HG02798 (cell line): Measurements from ENCODE around the gene SERPINI1.
"Not testable (repeated sequence)": the region's sequence is repeated elsewhere in the genome, so short reads cannot be mapped to it uniquely, and the experiment has no call there.

ENCODE experiments used
- ATAC-seq: cut with Tn5 transposase; IDR thresholded peaks from one replicate; pipeline ENCODE4 v1.9.1; 2021; ENCODE audit warnings: mild to moderate bottlenecking; ENCODE audit not compliant: unreplicated experiment, poor library complexity

The SERPINI1 gene

GRCh38 chr3:167780214-167780883, 44.8 kb downstream of the SERPINI1 start:
- ATAC-seq: no peak

DNA sequence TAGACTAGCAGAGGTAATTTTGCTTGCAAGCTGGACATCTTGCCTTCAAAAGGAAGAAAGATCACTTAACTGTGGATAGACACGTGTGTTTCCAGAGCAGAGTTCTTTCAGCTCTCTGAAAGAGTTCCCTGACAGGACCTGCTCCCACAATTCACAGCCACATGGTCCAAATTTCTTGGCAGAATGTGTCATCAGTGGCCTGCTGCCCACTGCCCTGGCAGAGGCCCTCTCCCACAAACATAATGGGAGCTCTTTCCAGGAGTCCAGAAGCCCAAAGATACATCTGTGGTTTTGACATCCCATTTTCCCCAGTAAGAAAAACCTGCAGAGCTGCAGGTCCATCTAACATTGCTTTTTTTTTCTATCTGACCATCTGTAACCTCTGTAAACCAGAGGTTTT, 48.3 kb downstream of the SERPINI1 start:
- ATAC-seq: no peak

- no peak for ATAC-seq
Measured at GRCh38 chr3:167785790-167786189, 50.3 kb downstream of the SERPINI1 start.

GRCh38 chr3:167787440-167787839, 51.9 kb downstream of the SERPINI1 start:
- no peak for ATAC-seq

- ATAC-seq: peak; percentile 54
Measured at GRCh38 chr3:167798443-167798842, 62.9 kb downstream of the SERPINI1 start.

GRCh38 chr3:167808910-167809309, 73.4 kb downstream of the SERPINI1 start:
- ATAC-seq: no peak

DNA sequence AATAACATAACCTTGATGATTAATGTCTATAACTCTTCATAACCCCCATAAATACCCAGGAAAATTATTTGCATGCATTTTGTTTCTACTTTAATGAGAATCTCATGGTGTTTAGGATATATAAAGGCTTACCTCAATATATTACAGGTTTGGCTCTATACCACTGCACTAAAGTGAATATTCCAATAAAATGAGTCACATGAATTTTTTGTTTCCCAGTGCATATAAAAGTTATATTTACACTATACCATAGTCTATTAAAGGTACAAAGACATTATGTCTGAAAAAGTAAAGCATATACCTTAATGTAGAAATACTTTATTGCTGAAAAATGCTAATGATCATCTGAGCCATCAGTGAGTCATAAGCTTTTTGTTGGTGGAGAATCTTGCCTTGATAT, 74.7 kb downstream of the SERPINI1 start:
- no peak for ATAC-seq

DNA sequence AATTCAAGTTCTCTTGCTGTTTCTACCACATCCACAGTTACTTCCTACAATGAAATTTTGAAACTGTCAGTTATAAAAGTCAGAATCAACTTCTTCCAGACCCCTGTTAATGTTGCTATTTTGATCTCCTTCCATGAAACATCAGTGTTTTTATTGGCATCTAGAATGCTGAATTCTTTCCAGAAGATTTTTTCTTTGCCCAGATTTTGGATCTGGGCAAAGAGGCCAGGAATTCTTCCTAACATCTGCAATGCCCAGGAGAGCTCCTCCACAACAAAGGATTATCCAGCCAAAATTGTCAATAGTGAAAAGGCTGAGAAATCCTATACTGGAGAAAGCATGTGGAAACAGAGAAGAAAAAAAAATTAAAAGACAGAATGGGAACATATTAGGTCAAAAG, 75.5 kb downstream of the SERPINI1 start:
- ATAC-seq: no peak

GRCh38 chr3:167813169-167814123, 77.9 kb downstream of the SERPINI1 start:
- ATAC-seq: no peak

DNA sequence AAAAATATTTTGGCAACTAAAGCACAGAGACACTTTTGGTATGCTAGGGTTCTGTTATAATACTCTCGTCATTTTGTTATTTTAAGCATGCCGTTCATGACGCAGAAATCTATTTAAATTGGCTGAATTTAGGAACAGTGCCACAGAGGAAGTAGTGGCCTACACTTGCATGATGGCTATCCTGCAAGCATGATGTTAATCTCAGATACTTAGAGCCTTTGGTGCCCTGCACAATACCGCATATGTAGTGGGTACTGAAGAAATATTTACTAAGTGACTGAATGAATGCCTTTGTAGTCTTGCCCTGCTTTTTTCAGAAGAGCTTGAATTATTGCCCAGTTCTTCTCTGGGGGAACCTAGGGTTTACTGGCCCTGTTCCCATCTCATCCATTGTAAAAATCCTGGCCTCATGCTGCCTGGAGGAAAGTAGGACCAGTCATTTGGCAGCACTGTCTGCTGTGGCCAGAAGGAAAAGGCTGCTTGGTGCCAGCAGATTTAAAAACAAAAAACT, 79.0 kb downstream of the SERPINI1 start:
- ATAC-seq: no peak

- no peak for ATAC-seq
Measured at GRCh38 chr3:167816953-167817352, 81.4 kb downstream of the SERPINI1 start.

DNA sequence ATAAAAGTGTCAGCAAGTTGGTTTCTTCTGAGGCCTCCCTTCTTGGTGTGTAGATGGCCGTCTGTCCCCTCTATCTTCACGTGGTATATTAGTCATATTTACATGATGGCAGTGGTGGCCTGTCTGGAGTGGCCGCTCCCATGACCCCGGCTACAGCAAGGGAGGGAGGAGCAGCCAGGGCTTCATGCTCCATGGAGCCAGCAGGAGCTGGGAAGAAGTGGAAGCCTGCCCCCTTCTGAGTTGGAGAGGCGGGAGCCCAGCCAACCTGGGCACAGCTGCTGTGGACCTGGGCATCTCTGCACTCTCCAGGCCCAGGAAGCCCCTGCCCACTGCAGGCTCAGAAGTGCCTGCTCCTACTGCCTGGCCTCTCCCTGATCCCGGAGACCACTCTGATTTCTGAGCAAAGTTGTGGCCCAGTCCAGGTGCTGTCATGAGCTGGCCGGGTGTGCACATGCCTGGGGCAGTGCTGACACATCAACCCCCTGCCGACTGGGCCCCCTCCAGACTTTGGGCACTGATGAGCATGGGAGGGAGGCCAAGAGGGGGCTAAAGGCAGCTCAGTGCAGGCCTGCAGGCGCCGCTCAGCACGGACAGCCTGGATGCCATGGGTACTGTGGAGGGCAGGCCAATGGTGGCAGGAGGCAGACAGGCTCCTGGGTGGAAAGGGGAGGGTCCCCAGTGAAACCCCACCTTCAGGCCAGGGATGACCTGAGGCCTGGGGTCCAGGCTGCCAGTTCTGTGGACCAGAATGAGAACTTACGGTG, 84.8 kb downstream of the SERPINI1 start:
- no peak for ATAC-seq

DNA sequence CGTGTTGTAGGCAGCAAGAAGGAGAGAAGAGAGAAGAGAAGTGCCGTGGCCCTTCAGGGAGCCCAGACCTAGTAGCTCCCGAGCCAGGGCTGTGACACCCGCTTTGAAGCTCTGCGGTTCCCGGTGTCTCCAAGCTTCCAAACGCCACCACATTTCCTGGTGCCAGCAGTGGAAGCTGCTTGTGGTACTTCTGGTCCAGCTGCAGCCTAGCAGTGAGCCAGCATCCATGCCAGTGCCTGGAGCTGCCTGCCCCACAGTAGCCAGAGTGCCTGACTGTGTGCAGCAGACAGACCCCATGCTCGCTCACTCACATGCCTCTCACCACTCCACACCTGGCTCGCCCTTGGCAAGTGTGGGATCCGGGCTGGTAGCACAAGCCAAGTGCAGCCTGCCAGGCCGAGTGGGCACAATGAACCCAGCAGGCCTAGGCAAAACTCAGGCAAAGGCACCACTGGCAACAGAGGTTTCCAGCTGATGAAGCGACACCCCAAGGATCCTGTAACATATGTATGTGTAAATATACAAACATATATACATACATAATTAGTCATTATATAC, 85.8 kb downstream of the SERPINI1 start:
- no peak for ATAC-seq

- no peak for ATAC-seq
Measured at GRCh38 chr3:167823738-167824137, 88.2 kb downstream of the SERPINI1 start.

GRCh38 chr3:167827588-167827987, 92.1 kb downstream of the SERPINI1 start:
- ATAC-seq: not testable (repeated sequence)

DNA sequence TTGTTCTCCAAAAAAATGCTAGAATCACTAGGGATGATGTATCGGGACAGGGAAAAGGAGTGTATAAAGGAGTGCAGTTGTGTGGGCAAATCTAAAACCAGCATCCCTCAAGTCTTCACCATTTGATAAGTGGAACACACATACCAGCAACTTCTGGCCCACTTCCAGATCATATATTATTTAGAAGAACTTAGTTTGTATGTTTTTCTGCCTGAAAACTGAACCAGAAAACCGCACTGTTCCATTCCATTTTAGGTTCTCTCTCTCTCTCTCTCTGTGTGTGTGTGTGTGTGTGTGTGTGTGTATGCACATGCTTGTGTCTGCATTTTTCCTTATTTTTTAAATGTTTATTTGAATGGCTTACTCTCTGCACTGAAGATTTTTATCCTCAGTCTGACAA, 93.5 kb downstream of the SERPINI1 start:
- no peak for ATAC-seq

DNA sequence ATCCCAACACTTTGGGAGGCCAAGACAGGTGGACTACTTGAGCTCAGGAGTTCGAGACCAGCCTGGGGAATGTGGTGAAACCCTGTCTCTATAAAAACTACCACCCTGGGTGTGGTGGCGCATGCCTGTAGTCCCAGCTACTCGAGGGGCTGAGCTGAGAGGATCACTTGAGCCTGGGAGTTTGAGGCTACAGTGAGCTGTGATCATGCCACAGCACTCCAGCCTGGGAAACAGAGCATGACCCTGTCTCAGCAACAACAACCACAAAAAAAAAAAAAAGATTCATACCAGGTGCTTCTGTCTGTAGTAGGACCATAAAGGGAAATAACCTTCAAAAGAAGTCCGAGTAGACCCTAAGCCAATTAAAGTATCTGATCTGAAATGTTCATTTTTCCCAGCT, 94.5 kb downstream of the SERPINI1 start:
- peak; percentile 39 for ATAC-seq

DNA sequence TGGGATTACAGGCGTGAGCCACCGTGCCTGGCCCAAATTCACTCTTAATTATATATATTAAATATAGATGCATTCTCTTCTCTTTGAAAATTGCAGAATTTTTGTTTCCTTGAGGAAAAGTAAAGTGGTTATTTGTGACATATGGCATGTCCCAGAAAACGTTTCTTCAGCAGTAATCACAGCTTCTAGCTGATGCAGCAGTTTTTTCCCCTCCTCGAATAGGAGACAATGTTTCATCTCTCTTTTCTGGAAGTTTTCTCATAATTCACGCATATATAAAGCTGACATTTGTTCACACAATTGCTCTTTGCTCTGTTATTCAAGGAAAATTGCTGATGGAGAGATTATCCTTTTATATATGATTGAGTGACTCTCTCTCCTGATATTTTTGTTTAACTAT, 99.8 kb downstream of the SERPINI1 start:
- no peak for ATAC-seq

- no peak for ATAC-seq
Measured at GRCh38 chr3:167835953-167836352, 100.4 kb downstream of the SERPINI1 start.

DNA sequence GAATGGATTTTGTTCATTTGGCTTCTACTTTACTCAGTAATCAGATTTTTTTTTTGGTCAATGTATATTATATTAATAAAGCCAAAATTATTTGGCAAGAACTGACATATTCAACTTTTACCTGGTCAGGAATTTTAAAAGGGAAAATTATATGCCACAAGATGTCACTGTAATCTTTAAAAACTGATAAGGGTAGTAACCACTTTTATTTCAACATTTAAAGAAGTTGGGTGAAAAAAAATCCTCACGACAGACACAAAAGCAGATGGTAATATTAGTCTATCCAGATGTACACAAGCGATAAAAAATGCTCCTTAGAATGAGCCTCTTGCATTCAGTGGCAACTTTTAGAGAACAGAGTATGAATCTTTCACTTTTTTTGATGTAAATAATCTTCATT, 101.9 kb downstream of the SERPINI1 start:
- no peak for ATAC-seq
